ENCODE results near the gene USH2A.
A peak's percentile ranks its signal among the peaks of the same experiment; 100 is the strongest.

The USH2A gene

DNA sequence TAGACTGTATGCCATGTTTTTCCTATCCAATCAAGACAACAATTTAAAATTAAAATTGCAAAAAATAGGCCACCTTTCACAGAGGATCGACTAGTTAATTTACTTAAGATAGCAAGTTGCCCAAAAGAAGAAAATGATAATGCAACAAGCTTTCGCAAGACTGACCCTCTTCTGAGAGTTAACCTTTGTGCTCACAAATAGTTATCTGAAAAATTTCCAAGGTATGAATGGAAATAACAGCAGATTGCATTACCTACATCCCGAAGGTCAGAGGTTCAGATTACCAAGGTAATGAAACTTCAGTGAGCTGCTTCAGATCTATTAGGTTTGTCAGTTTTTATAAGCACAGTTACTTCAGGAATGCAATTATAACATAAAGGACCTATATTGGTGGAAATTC lies 558.2 kb downstream of the USH2A start:
- DNase-seq (ENCODE audit: low read depth), result no peak

DNA sequence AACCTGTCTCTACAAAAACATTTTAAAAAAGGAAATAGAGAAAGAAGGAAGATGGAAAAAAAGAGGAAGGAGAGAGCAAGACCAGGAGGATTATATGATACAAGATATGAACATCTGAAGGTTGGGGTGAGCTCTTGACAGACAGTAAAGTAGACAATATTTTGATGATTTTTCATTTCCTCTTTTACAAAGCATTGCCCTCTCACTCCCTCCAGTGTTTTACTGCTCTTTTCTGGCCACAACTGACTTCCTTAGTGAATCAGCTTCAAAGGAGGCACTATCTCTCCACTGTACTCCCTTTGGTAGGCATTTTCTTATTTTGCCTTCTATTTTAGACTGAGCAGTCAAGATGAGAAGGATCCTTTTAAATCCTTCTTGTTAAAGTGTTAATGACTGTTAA lies 559.5 kb downstream of the USH2A start:
- no peak for DNase-seq (ENCODE audit: low read depth)

DNA sequence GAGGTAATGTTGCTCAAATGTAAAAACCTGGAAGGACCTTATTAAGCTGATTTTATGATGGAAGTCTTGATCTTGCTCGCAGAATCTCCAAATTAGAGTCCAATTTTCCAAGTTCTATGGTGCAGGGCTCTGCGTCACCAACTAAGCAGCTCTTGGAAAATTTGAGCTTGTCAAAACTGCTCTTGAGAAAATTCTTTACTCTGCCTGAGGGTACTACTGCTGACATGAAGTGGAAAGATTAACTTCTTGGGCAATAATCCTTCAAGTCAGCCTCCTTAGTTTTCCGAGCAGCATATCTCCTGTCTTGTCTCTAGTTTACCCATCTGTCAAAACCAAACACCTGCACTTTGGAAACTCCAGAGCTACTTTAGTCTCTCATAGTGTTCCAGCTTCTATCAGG lies 562.4 kb downstream of the USH2A start:
- no peak for DNase-seq (ENCODE audit: low read depth)

DNA sequence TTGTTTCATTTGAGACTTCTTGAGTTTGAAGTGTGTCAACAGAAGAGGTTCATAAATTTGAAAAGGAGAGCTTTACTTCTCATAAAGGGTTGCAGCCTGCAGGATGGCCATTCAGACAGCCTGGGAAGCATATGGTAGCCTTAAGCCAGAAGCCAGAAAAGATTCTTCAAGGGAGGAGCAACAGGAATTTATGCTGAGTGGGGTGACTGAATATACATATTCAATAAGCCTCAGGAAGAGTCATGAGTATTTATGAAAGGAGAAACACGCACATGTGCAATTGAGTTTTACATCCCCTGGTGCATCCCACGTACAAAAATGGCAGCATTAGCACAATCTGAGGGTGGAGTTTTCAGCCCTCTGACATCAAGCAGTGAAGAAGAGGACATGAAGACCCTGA lies 565.9 kb downstream of the USH2A start:
- DNase-seq (ENCODE audit: low read depth), result no peak

DNA sequence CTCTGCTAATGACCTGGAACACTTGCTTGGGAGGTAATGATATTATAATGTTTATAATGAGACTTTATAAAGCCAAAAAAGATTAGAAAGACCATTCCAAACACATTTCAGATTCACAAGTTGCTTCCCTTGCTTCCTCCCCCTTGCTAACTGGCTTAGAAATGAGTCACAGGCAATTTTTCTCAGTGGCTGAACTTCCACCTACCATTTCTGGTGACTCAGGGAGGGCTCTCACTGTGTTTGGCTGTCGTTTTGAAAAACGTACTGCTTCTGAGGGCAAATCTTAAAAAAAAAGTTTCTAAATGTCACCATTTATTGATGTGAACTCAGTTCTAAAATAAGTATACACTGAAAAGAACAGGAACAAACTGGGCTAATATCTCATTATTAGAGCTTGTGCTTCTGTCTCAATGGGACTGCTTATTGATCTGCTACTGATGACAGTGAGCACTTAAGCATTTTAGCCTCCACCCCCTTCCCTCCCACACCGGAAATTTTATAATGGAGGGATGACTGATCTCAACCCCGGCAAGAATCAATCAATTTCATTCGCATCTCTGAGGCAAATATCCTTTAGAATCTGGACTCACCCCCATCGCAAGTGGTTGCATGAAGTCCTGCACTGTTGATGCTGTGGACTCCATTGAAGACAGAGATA lies 577.9 kb downstream of the USH2A start:
- DNase-seq (ENCODE audit: low read depth), result peak; percentile 65

DNA sequence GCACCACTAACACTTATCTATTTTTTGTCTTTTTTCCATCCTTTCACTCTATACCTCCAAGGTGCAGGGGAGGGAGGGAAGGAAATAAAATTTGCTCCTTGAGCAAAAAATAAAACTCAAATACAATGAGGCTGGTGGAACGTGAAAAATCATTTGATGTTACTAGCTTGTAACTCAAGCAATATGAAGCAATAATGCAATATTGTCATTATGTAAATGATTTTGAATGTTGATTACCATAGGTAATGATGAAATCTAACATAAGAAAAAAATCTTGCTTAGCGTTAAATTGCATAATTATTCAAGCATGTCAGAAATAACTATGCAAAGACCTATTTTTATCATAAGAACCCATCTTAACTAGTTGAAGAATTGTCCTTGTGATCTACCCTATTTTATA lies 578.5 kb downstream of the USH2A start:
- DNase-seq (ENCODE audit: low read depth), result no peak

DNA sequence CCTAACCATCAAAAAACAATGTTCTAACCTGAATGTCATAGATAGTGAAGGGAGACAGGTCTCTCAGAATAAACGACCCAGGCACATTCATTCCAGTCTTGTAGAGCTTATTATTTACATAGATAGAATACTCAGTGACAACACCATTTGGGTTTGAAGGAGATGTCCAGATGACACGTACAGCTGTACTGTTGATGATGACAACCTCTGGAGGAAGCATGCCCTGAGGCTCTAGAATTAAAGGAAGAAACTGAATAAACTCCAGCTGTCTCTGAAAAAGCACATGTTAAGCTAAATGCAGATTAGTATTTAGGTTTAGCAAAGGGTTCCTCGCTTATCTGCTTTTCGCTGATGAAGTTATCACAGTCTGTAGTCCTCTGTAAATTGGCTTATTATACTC lies 579.0 kb downstream of the USH2A start:
- DNase-seq (ENCODE audit: low read depth), result no peak

DNA sequence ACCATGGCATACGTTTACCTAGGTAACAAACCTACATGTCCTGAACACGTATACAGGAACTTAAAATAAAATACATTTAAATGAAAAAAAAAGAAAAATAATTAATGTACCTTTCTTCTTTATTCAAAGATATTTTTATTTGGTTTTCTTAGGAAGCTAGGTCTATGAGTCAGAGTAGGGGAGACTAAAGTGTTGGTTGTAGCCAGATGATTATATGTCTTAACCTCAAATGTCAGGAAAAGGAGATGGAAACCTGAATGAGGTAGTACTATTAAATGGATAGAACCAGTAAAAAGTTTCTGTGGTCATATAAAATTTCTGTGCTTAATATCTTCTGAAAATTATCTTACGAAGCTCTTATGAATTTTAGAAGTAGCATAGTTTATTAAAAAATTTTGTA lies 580.3 kb downstream of the USH2A start:
- DNase-seq (ENCODE audit: low read depth), result no peak

DNA sequence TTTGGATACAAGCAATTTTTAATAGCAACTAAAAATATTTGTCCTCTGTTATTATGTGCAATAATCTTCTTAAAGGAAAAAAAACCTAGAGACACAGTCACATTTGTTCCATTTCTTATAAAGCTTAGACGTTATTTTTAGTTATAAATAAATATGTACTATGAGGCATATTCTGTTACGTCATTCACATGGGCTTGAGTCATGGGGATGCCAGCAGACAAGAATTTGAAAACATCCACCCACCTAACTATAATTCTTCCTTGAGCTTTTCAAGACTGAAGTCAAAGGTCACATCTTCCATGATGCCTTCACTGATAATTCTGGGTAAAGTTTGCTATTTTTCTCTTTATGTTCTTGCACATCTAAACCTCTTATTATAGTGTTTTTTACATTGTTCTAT lies 587.3 kb downstream of the USH2A start:
- DNase-seq (ENCODE audit: low read depth), result peak; percentile 51

DNA sequence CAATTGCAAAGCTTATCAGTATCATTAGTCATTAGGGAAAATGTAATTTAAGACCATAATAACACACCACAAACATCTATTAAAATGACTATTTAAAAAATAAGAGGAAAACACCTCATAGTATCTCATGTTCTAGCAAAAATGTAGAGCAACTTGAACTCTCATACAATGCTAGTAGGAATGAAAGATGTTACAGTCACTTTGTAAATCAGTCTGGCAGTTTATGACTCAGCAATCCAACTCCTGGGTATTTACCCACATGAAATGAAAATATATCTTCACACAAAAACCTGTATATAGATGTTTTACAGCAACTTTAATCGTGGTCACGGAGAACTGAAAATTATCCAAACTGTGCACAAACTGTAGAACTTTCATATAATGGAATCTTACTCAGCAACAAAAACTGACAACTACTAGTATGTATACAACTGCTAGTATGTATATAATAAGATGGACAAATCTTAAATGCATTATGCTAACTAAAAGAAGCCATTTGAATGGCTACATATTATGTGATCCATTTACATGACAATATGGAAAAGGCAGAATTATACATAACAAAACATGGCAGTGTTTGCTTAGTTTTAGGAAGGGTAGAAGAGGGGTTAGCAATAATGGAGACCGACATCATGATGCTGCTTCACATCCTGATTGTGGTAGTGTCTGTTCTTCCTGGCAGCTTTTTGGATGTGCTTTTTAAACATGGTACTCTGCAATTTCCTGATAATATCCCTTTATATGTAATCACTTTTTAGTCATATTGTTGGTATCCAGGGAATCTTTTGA lies 589.1 kb downstream of the USH2A start:
- DNase-seq (ENCODE audit: low read depth), result no peak

DNA sequence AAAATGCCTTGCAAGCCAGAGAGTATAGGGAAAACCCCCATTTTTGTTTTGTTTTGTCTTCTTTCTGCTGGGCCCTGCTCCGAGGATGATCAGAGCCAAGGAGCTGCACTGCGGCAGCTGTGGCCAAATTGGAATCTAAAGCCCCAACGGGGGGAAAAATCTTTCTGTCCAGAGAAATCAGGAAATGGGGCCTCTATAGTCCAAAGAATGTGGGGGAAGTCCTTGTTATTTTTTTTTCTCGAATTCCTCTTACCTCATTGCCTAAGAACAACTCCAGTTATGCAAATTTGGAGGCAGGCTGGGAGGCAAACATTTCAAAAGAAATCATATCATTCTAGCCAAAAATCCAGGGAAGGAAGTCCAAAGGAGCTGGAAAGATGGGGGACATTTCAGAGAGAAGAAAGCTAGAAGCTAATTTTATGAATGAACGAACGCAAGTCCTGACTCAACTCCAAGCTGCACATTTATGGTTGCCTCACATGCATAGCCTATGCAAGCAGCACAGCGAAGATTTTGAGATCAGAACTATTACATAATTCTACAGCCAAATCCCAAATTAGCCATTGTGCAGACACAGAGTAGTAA lies 592.9 kb downstream of the USH2A start:
- DNase-seq (ENCODE audit: low read depth), result no peak

DNA sequence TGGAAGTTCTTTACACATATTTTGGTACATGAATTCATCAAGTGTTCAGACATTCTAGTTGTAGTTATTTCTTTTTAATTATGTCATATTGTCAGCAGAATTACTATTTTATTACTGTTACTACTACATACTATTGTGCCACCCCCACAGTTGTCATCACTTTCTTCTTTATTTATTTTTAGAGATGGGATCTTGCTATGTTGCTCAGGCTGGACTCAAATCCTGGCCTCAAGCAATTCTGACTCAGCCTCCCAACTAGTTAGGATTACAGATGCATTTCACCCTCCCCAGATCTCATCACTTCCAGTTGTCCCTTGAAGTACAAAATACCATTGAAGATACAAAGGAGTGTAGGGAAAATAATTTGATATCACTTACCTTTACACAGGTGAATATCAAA lies 598.2 kb downstream of the USH2A start:
- DNase-seq (ENCODE audit: low read depth), result no peak

DNA sequence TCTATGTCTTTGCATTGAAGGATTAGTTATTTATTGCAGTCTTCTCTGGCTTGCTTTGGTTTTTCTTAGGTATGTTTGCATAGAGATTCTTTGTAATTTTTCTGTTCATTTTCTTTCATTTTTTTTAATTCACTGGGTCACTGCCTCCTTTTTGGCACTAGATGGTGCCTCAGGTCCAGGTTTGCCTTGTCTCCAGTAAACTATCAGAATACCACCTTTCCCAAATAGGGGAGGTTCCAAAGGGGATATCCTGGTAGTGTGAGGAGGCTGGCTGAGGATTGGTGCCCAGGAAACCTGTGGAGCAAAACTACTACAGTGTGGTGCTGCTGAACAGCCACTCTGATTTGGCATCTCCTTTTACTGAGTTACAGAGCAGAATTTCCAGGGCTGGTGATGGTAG lies 599.0 kb downstream of the USH2A start:
- peak; percentile 6 for DNase-seq (ENCODE audit: low read depth)

DNA sequence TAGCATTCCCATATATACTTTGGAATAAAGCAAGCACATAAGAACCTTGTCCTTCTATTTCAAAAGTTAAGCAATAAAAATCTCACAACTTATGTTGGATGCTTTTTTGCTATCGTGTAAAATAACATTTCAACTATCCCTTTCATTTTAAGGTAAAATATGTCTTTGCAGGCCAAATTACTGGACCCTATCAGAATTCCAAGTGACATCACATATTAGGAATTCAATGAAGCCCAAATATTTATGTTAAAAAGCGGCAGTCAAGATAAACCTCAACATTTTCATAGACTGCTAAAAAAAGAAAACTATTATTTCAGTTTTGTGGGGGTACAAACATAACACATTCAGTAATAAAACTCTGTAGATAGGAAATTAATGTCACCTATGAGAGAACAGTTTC lies 604.1 kb downstream of the USH2A start:
- DNase-seq (ENCODE audit: low read depth), result peak; percentile 27

DNA sequence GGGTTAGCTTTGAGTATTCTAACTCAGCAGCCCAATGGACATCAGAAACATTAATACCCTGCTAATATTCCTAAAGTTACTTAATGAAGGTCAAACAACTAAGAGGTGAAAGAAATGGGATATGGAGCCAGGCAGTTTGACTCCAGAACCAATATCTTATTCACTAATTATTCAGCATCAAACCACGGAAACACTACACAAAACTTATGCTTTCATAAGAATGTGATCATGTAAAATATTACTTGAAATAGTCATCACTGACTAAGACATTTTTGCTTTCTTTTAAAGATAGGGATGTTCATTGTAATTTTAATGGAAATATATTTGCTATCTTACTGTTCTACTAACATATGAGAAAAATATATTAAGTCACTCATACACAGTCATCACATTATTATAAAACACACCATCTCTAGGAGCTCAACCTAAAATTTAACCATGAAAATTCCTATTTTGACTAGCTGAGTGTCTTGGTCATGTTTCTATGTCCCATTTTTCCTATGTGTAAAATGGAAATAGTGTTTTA lies 615.3 kb downstream of the USH2A start:
- no peak for DNase-seq (ENCODE audit: low read depth)

DNA sequence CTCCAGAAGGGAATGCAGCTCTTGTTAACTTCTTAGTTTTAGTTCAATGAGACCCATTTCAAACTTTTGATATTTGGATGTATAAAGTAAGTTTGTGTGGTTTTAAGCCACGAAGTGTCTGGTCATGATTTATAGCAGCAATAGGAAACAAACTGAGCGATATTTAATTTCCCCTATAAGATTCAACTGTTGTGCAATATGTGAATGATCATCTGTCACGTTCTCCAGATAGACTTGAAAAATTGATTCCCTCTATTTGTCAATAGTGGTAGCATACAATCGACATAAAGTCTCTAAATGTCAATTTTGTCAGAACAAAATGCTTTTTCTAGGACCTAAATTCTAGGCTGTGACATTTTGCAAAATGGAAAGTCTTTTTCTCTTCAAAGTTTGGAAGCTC lies 616.0 kb downstream of the USH2A start:
- no peak for DNase-seq (ENCODE audit: low read depth)

DNA sequence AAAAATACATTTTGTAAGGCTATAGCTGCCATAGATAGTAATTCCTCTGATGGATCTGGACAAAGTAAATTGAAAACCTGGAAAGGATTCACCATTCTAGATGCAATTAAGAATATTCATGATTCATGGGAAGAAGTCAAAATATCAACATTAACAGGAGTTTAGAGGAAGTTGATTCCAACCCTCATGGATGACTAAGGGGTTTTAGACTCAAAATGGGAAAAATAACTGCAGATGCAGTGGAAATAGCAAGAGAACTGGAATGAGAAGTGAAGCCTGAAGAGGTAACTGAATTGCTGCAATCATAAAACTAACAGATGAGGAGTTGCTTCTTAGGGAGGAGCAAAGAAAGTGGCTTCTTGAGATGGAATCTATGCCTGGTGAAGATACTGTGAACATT lies 625.4 kb downstream of the USH2A start:
- peak; percentile 1 for DNase-seq (ENCODE audit: low read depth)

DNA sequence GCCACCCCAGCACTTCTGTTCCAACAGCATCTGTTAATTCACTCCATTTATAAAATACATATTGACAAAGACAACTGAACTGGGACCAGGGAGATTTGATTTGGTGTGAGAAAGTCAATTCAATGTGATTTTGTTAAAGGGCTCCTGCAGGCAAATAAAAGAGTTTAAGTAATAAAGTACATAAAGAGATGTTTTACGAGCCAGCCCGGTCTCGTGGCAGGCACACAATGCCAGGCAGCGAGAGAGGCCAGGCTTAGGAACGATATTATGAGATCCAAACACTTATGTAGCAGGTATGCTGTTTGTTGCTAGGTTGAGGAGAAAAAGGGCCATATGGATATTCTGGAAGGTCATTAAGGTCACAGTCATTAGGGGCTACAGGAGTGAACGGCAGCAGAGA lies 629.1 kb downstream of the USH2A start:
- DNase-seq (ENCODE audit: low read depth), result no peak

DNA sequence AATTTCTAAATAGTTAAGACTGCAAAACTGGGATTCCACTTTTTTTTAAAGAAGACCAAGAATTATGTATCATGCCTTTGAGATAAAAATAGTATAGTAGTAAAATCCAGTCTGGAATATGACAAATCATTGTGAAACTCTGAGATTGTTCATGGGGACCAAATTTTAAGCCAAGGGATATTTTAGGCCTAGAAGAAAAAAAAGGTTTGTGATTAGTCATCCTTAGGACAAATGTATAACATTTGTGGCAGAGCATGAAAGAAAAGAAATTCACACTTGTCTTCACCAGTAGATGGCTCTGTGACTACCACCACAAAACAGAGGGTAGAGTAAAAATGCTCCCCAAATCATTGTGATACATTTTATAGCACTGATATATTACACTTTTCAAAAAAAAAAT lies 630.1 kb downstream of the USH2A start:
- DNase-seq (ENCODE audit: low read depth), result peak; percentile 54

DNA sequence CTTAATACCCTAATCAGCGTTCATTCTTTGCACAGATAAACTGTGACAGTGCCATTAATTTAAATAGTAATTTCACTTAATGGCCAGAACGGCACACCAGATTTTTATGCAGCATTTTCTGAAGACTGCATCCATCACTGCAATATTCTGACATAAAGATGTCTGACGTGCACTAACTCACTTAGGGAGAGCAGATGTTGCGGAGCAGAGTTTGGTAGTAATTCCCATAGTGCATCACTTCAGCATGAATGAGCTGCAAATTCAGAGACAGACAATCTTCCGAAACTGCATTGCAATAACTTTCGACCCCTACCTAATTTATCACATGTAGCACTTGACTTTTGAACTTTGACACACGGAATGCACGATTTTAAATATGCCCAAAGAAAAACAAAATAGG lies 630.8 kb downstream of the USH2A start:
- no peak for DNase-seq (ENCODE audit: low read depth)

DNA sequence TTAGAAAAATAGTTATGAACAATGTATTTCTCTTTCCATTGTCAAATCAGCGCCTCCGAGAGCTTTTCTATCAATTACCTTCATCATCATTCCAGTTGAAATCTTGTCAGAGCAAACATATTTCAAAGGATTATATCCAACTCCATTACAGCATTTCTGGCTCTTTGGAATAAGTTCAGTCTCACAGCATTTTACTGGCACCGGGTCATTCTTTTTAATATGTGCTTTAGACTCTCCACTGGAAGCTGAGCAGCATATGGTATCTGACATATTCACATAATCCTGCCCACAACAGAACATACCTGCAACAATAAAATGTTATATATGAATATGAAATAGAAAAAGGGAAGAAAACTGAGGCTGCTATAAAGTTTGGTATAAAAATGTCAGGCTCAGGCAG lies 633.3 kb downstream of the USH2A start:
- no peak for DNase-seq (ENCODE audit: low read depth)

DNA sequence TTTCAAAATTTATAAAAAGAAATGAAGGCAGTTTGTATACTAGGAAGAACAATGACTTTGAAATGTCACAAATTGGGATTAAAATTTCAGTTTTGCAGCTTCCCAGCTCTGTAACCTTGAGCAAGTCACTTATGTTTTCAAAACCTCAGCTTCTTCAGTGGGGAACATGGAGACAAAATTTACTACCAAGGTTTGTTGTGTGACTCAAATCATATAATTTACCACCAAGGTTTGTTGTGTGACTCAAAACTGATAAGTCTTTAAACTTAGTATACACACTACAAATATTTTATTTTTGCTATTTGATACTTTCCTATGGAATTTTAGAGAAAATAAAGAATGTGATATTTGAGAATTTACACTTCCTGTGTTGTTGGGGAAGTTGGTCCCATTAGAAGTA lies 636.3 kb downstream of the USH2A start:
- DNase-seq (ENCODE audit: low read depth), result no peak

DNA sequence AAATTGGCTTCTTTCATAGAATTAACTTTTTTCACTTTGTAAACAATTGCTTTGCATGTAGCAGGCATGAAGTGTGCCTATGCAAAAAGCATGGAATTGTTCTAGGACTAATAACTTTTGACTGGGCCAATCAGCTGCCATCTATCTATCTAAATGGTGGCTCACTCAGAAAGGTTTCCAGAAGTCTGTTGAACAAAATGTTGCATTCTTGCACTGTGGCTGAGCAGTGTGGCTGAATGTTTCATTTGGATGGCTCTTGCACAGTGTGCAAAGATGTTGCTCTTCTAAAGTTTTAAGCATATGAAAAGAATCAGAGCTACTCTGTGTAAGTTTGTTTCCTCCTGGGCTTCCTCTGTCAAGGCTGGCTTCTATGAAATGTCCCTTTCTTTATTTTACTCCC lies 642.6 kb downstream of the USH2A start:
- no peak for DNase-seq (ENCODE audit: low read depth)
